Ishikawa (cell line): Measurements from ENCODE around the gene PTPRD.
A peak's percentile ranks its signal among the peaks of the same experiment; 100 is the strongest.

Experiments
- CEBPB ChIP-seq: IDR thresholded peaks from 2 replicates; pipeline ENCODE4 v1.6.1; 2012
- CREB1 ChIP-seq: IDR thresholded peaks from 2 replicates; pipeline ENCODE4 v1.6.1; 2012; ENCODE audit warnings: low read depth
- EGR1 ChIP-seq: IDR thresholded peaks from 2 replicates; pipeline ENCODE4 v1.6.1; 2012
- EP300 ChIP-seq: IDR thresholded peaks from 2 replicates; pipeline ENCODE4 v1.6.1; 2012; ENCODE audit warnings: borderline replicate concordance
- FOXM1 ChIP-seq: IDR thresholded peaks from 2 replicates; pipeline ENCODE4 v1.6.1; 2012; ENCODE audit warnings: low read depth, borderline replicate concordance
- MAX ChIP-seq: IDR thresholded peaks from 2 replicates; pipeline ENCODE4 v1.6.1; 2012
- NFIC ChIP-seq: IDR thresholded peaks from 2 replicates; pipeline ENCODE4 v1.6.1; 2012
- RAD21 ChIP-seq: IDR thresholded peaks from 2 replicates; pipeline ENCODE4 v1.6.1; 2012; ENCODE audit warnings: low read depth
- REST ChIP-seq: IDR thresholded peaks from 2 replicates; pipeline ENCODE4 v1.6.1; 2012; ENCODE audit warnings: low read depth, mild to moderate bottlenecking
- TAF1 ChIP-seq: IDR thresholded peaks from 2 replicates; pipeline ENCODE4 v1.6.1; 2012; ENCODE audit warnings: low read depth, mild to moderate bottlenecking
- TCF12 ChIP-seq: IDR thresholded peaks from 2 replicates; pipeline ENCODE4 v1.6.1; 2012; ENCODE audit warnings: low read depth
- TEAD4 ChIP-seq: IDR thresholded peaks from 2 replicates; pipeline ENCODE4 v1.6.1; 2012
- YY1 ChIP-seq: IDR thresholded peaks from 2 replicates; pipeline ENCODE4 v1.6.1; 2012; ENCODE audit warnings: low read depth
- ZBTB7A ChIP-seq: IDR thresholded peaks from 2 replicates; pipeline ENCODE4 v1.6.1; 2012; ENCODE audit warnings: low read depth
- TF ChIP-seq, protein P1 (sequence below): IDR thresholded peaks from 2 replicates; pipeline ENCODE4 v1.6.1; 2012

PTPRD gene

GRCh38 chr9:10562581-10563343 is 50.0 kb downstream of the PTPRD start:
- no peak for TF ChIP-seq CEBPB
- no peak for TF ChIP-seq FOXM1
- TF ChIP-seq, protein P1, sequence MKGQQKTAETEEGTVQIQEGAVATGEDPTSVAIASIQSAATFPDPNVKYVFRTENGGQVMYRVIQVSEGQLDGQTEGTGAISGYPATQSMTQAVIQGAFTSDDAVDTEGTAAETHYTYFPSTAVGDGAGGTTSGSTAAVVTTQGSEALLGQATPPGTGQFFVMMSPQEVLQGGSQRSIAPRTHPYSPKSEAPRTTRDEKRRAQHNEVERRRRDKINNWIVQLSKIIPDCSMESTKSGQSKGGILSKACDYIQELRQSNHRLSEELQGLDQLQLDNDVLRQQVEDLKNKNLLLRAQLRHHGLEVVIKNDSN, result peak; percentile 40; the same call in 1 of the 2 replicates

DNA sequence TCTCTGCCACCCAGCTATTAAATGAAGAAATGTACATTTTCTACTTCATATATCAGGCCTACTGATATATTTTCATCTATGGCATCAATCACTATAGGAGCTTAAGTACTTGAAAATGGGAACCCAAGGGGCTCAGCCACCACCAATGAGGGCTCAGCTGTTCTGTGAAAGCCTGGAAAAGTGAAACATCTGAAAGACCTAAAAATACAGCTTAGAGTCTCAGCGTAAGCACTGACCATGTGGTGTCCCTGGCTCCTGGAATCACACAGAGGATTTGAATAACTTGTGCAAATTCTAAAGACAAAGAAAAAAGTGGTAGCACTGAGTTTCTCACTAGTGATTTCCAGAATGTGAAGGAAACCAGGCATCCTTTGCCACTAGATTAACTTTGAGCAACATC is 64.5 kb downstream of the PTPRD start:
- TF ChIP-seq TEAD4, result no peak
- TF ChIP-seq, protein P1, result no peak

- no peak for TF ChIP-seq CREB1
- TF ChIP-seq EP300, result no peak
- no peak for TF ChIP-seq MAX
- no peak for TF ChIP-seq YY1
- TF ChIP-seq, protein P1, result no peak
- TF ChIP-seq TAF1, result no peak
Observed at GRCh38 chr9:10538073-10538472, 74.7 kb downstream of the PTPRD start.

GRCh38 chr9:10534850-10535249 is 78.0 kb downstream of the PTPRD start:
- TF ChIP-seq CEBPB, result no peak
- no peak for TF ChIP-seq MAX
- TF ChIP-seq, protein P1, result no peak
- no peak for TF ChIP-seq RAD21
- no peak for TF ChIP-seq TEAD4
- no peak for TF ChIP-seq YY1
- TF ChIP-seq CREB1, result no peak
- TF ChIP-seq NFIC, result no peak
- TF ChIP-seq FOXM1, result no peak
- no peak for TF ChIP-seq TCF12
- TF ChIP-seq TAF1, result no peak
- TF ChIP-seq EP300, result no peak
- no peak for TF ChIP-seq REST

- TF ChIP-seq ZBTB7A, result no peak
- TF ChIP-seq, protein P1, result no peak
- no peak for TF ChIP-seq MAX
- no peak for TF ChIP-seq RAD21
- TF ChIP-seq CEBPB, result no peak
- TF ChIP-seq CREB1, result no peak
- TF ChIP-seq YY1, result no peak
- no peak for TF ChIP-seq TEAD4
- no peak for TF ChIP-seq EGR1
- no peak for TF ChIP-seq TCF12
- no peak for TF ChIP-seq TAF1
- TF ChIP-seq FOXM1, result no peak
- no peak for TF ChIP-seq EP300
- no peak for TF ChIP-seq NFIC
- no peak for TF ChIP-seq REST
Observed at GRCh38 chr9:10525972-10526371, 86.8 kb downstream of the PTPRD start.
